GM23248 (cell line): ENCODE data around the gene HAUS5. TPM values are rescaled to one million over a fixed set of nuclear protein-coding genes. Genes with fewer than 3 reads are reported as not detected.

Experiments
- DNase-seq: peaks from one replicate; pipeline ENCODE4 v3.0.0-alpha.2; 2015
- H2AFZ ChIP-seq: fragments of 200-600 bp; sonication (generic); 2 replicates; pipeline ENCODE4 v1.6.1; 2016; ENCODE audit warnings: antibody characterized with exemption
- H3F3A ChIP-seq: fragments of 200-600 bp; sonication (generic); 2 replicates; pipeline ENCODE4 v1.6.1; 2016; ENCODE audit warnings: mild to moderate bottlenecking, antibody characterized with exemption, mixed run types; ENCODE audit not compliant: insufficient read depth
- H3K27ac ChIP-seq: fragments of 200-600 bp; sonication (generic); 2 replicates; pipeline ENCODE4 v1.5.1; 2016; ENCODE audit warnings: mild to moderate bottlenecking
- H3K27me3 ChIP-seq: fragments of 200-600 bp; sonication (generic); replicated peaks from 2 replicates; pipeline ENCODE4 v1.6.1; 2016; ENCODE audit warnings: mild to moderate bottlenecking; ENCODE audit not compliant: insufficient read depth
- H3K36me3 ChIP-seq: fragments of 200-600 bp; sonication (generic); 2 replicates; pipeline ENCODE4 v1.6.1; 2016; ENCODE audit warnings: low read depth, mild to moderate bottlenecking
- H3K4me1 ChIP-seq: fragments of 200-600 bp; sonication (generic); 2 replicates; pipeline ENCODE4 v1.6.1; 2016; ENCODE audit warnings: mild to moderate bottlenecking; ENCODE audit not compliant: insufficient read depth
- H3K4me2 ChIP-seq: fragments of 200-600 bp; sonication (generic); one replicate; pipeline ENCODE4 v1.6.1; 2016; ENCODE audit warnings: mild to moderate bottlenecking; ENCODE audit not compliant: unreplicated experiment
- H3K4me3 ChIP-seq: fragments of 200-600 bp; sonication (generic); 2 replicates; pipeline ENCODE4 v1.5.1; 2016; ENCODE audit warnings: mild to moderate bottlenecking
- H3K79me2 ChIP-seq: fragments of 200-600 bp; sonication (generic); 2 replicates; pipeline ENCODE4 v1.6.1; 2016; ENCODE audit warnings: mild to moderate bottlenecking; ENCODE audit not compliant: insufficient read depth
- H3K9ac ChIP-seq: fragments of 200-600 bp; sonication (generic); 2 replicates; pipeline ENCODE4 v1.6.1; 2016; ENCODE audit warnings: mild to moderate bottlenecking
- H3K9me2 ChIP-seq: fragments of 200-600 bp; sonication (generic); 2 replicates; pipeline ENCODE4 v1.6.1; 2016; ENCODE audit warnings: mixed run types, mild to moderate bottlenecking, moderate library complexity; ENCODE audit not compliant: insufficient read depth
- H3K9me3 ChIP-seq: fragments of 200-600 bp; sonication (generic); one replicate; pipeline ENCODE4 v1.6.1; 2017; ENCODE audit warnings: low read depth
- H4K20me1 ChIP-seq: fragments of 200-600 bp; sonication (generic); 2 replicates; pipeline ENCODE4 v1.6.0; 2016; ENCODE audit not compliant: insufficient read depth
- EZH2 ChIP-seq: fragments of 200-600 bp; sonication (generic); IDR thresholded peaks from 2 replicates; pipeline ENCODE4 v1.6.1; 2018; ENCODE audit warnings: antibody characterized with exemption, mild to moderate bottlenecking; ENCODE audit not compliant: insufficient read depth, poor library complexity, severe bottlenecking
- EZH2phosphoT487 ChIP-seq: fragments of 200-600 bp; sonication (generic); IDR thresholded peaks from 2 replicates; pipeline ENCODE4 v1.6.1; 2018; ENCODE audit warnings: antibody characterized with exemption, moderate library complexity, mild to moderate bottlenecking, low read depth; ENCODE audit not compliant: insufficient read depth
- WGBS, 2 experiments: methylation state at CpG; one replicate each; pipeline ENCODE4 v1.1.6; 2015 to 2017; ENCODE audit warnings: low lambda C conversion rate in 2 of 2, low coverage in 1 of 2; ENCODE audit errors: missing lambda C conversion rate in 2 of 2; 5-methylcytosine and 5-hydroxymethylcytosine counted together
- in situ Hi-C: fragments of 300-500 bp; cut with MboI; formaldehyde crosslinking; loops from 2 replicates; pipeline ENCODE4 v1.15.0; 2020
- polyA plus RNA-seq: library from polyadenylated mRNA; unstranded; fragments of >200 nt; fragmentation: Nextera tagmentation; extraction: Ambion mirVana; gene quantifications from 2 replicates; pipeline ENCODE4 v1.2.1, GENCODE V29; 2016
- total RNA-seq: library from RNA; depleted of rRNA; stranded (reverse); fragments of >200 nt; shearing (Covaris generic); gene quantifications from 2 replicates; pipeline ENCODE4 v1.2.3, GENCODE V29; 2014; rRNA removed

The HAUS5 gene
- total and polyA plus RNA-seq, 2 experiments from 2014 or later: 7.4 to 10.1 TPM

DNA sequence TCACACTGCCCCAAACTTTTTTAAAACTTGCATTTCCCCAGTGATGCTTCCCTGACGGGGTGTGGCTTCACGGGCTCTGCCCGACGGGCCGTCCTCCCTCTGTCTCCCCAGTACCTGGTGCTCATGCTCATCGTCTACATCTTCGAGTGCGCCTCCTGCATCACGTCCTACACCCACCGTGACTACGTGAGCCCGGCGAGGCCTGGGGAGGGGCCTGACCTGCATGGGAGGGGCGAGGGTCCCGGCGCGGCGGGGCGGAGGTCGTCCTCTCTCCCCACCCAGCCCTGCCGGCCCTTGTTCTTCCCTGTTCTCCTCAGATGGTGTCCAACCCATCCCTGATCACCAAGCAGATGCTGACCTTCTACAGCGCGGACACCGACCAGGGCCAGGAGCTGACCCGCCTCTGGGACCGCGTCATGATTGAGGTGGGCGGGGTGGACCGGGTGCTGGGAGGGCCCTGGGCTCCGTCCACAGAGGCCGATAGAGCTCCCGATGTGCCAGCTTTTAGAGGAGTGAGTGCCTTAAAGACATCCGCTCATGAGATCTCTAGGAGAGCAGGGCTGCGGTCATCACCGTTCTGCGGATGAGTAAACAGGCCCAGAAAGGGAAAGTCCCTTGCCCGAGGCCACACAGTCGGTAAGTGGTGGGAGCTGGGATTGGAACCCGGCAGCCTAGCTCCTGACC lies 60.7 kb downstream of the HAUS5 start:
- no peaks in the 10 kb centered on the region for H3K79me2 ChIP-seq
- in situ Hi-C loops: no loop called here

More for the DNA sequence above, 60.7 kb downstream of the HAUS5 start:
- peak overlapping the region; percentile 14; the same call in 1 of the 2 replicates for H3K9ac ChIP-seq
- peak overlapping the region; percentile 78 for H2AFZ ChIP-seq
- TF ChIP-seq EZH2phosphoT487: no peak
- no peak for TF ChIP-seq EZH2
- no peaks in the 10 kb centered on the region for H3K9me3 ChIP-seq
- H3F3A ChIP-seq: no peaks in the 10 kb centered on the region
- H3K4me1 ChIP-seq: no peaks in the 10 kb centered on the region
- peak overlapping the region; percentile 65 for H3K4me3 ChIP-seq
- 10 to 15% methylated on average over 33 to 39 of the region's 39 CpGs for WGBS, 2 experiments
- H3K27ac ChIP-seq: no peak overlapping the region
- H3K4me2 ChIP-seq: peak overlapping the region; percentile 55
- H3K9me2 ChIP-seq: no peaks in the 10 kb centered on the region
- H3K27me3 ChIP-seq: peaks cover 14% of the 10 kb centered on the region
- H3K36me3 ChIP-seq: no peaks in the 10 kb centered on the region
- H4K20me1 ChIP-seq: no peaks in the 10 kb centered on the region
- DNase-seq: peak; percentile 73

Other genes with a start within 250 kb of the HAUS5 start
- gene GPR42, start 241.7 kb upstream of the HAUS5 start, total RNA-seq: not detected in 2 replicates
- not detected in 2 replicates for gene GPR42, start 241.7 kb upstream of the HAUS5 start, polyA plus RNA-seq
- gene FFAR2, start 164.5 kb upstream of the HAUS5 start, total RNA-seq: not detected in 2 replicates
- gene FFAR2, start 164.5 kb upstream of the HAUS5 start, polyA plus RNA-seq: not detected in 2 replicates
- gene KRTDAP, start 122.3 kb upstream of the HAUS5 start, total RNA-seq: not detected in 2 replicates
- gene KRTDAP, start 122.3 kb upstream of the HAUS5 start, polyA plus RNA-seq: not detected in 2 replicates
- gene DMKN, start 99.1 kb upstream of the HAUS5 start, total RNA-seq: 20.0 and 25.4 TPM in 2 replicates
- gene DMKN, start 99.1 kb upstream of the HAUS5 start, polyA plus RNA-seq: 30.9 and 34.5 TPM in 2 replicates
- gene SBSN, start 84.4 kb upstream of the HAUS5 start, total RNA-seq: 3.2 and 4.3 TPM in 2 replicates
- gene SBSN, start 84.4 kb upstream of the HAUS5 start, polyA plus RNA-seq: 7.9 and 8.8 TPM in 2 replicates
- gene GAPDHS, start 79.3 kb upstream of the HAUS5 start, total RNA-seq: not detected in 2 replicates
- gene GAPDHS, start 79.3 kb upstream of the HAUS5 start, polyA plus RNA-seq: not detected in 2 replicates
- 108 and 129 TPM in 2 replicates for gene TMEM147, start 67.1 kb upstream of the HAUS5 start, total RNA-seq
- gene TMEM147, start 67.1 kb upstream of the HAUS5 start, polyA plus RNA-seq: 203 and 214 TPM in 2 replicates
- not detected in 2 replicates for gene ATP4A, start 49.1 kb upstream of the HAUS5 start, total RNA-seq
- not detected in 2 replicates for gene ATP4A, start 49.1 kb upstream of the HAUS5 start, polyA plus RNA-seq
- gene PMIS2, start 26.6 kb upstream of the HAUS5 start, total RNA-seq: not detected in 2 replicates
- gene PMIS2, start 26.6 kb upstream of the HAUS5 start, polyA plus RNA-seq: not detected in 2 replicates
- gene RBM42, start 16.3 kb downstream of the HAUS5 start, total RNA-seq: 57.3 and 74.7 TPM in 2 replicates
- gene RBM42, start 16.3 kb downstream of the HAUS5 start, polyA plus RNA-seq: 82.5 and 86.2 TPM in 2 replicates
- gene ETV2, start 29.0 kb downstream of the HAUS5 start, total RNA-seq: not detected in 2 replicates
- gene ETV2, start 29.0 kb downstream of the HAUS5 start, polyA plus RNA-seq: 0.91 and 0.93 TPM in 2 replicates
- 328 and 423 TPM in 2 replicates for gene COX6B1, start 35.6 kb downstream of the HAUS5 start, total RNA-seq
- gene COX6B1, start 35.6 kb downstream of the HAUS5 start, polyA plus RNA-seq: 448 and 472 TPM in 2 replicates
- not detected in 2 replicates for gene UPK1A, start 53.8 kb downstream of the HAUS5 start, total RNA-seq
- gene UPK1A, start 53.8 kb downstream of the HAUS5 start, polyA plus RNA-seq: not detected in 2 replicates
- not detected in 2 replicates for gene ZBTB32, start 91.8 kb downstream of the HAUS5 start, total RNA-seq
- gene ZBTB32, start 91.8 kb downstream of the HAUS5 start, polyA plus RNA-seq: not detected in 2 replicates
- gene KMT2B, start 105.3 kb downstream of the HAUS5 start, total RNA-seq: 6.8 and 7.5 TPM in 2 replicates
- 4.0 and 4.1 TPM in 2 replicates for gene KMT2B, start 105.3 kb downstream of the HAUS5 start, polyA plus RNA-seq
- gene IGFLR1, start 129.7 kb downstream of the HAUS5 start, total RNA-seq: 1.4 TPM in 1 of 2 replicates, not detected in the other
- 3.2 and 3.3 TPM in 2 replicates for gene IGFLR1, start 129.7 kb downstream of the HAUS5 start, polyA plus RNA-seq
- gene U2AF1L4, start 132.7 kb downstream of the HAUS5 start, total RNA-seq: 10.7 and 18.8 TPM in 2 replicates
- gene U2AF1L4, start 132.7 kb downstream of the HAUS5 start, polyA plus RNA-seq: 23.1 and 25.3 TPM in 2 replicates
- gene PSENEN, start 132.9 kb downstream of the HAUS5 start, total RNA-seq: 15.7 and 21.6 TPM in 2 replicates
- gene PSENEN, start 132.9 kb downstream of the HAUS5 start, polyA plus RNA-seq: 99.7 and 108 TPM in 2 replicates
- 12.0 and 12.3 TPM in 2 replicates for gene LIN37, start 135.8 kb downstream of the HAUS5 start, total RNA-seq
- gene LIN37, start 135.8 kb downstream of the HAUS5 start, polyA plus RNA-seq: 9.5 and 9.7 TPM in 2 replicates
- gene HSPB6, start 144.3 kb downstream of the HAUS5 start, total RNA-seq: 14.1 and 24.3 TPM in 2 replicates
- gene HSPB6, start 144.3 kb downstream of the HAUS5 start, polyA plus RNA-seq: 220 and 238 TPM in 2 replicates
- 2.7 and 7.6 TPM in 2 replicates for gene PROSER3, start 145.4 kb downstream of the HAUS5 start, total RNA-seq
- gene PROSER3, start 145.4 kb downstream of the HAUS5 start, polyA plus RNA-seq: 10.9 and 12.6 TPM in 2 replicates
- 2.0 and 24.9 TPM in 2 replicates for gene ARHGAP33, start 162.8 kb downstream of the HAUS5 start, total RNA-seq
- 1.1 and 1.9 TPM in 2 replicates for gene ARHGAP33, start 162.8 kb downstream of the HAUS5 start, polyA plus RNA-seq
- gene PRODH2, start 200.1 kb downstream of the HAUS5 start, total RNA-seq: not detected in 2 replicates
- not detected in 2 replicates for gene PRODH2, start 200.1 kb downstream of the HAUS5 start, polyA plus RNA-seq
- not detected in 2 replicates for gene NPHS1, start 239.8 kb downstream of the HAUS5 start, total RNA-seq
- not detected in 2 replicates for gene NPHS1, start 239.8 kb downstream of the HAUS5 start, polyA plus RNA-seq
- gene KIRREL2, start 244.2 kb downstream of the HAUS5 start, total RNA-seq: not detected in 2 replicates
- not detected in 2 replicates for gene KIRREL2, start 244.2 kb downstream of the HAUS5 start, polyA plus RNA-seq